HG02610 (cell line): ENCODE measurements around the gene SMYD2.

ENCODE experiments used
- ATAC-seq: cut with Tn5 transposase; IDR thresholded peaks from one replicate; pipeline ENCODE4 v1.9.1; 2021; ENCODE audit warnings: mild to moderate bottlenecking, moderate library complexity; ENCODE audit not compliant: unreplicated experiment

The SMYD2 gene, protein sequence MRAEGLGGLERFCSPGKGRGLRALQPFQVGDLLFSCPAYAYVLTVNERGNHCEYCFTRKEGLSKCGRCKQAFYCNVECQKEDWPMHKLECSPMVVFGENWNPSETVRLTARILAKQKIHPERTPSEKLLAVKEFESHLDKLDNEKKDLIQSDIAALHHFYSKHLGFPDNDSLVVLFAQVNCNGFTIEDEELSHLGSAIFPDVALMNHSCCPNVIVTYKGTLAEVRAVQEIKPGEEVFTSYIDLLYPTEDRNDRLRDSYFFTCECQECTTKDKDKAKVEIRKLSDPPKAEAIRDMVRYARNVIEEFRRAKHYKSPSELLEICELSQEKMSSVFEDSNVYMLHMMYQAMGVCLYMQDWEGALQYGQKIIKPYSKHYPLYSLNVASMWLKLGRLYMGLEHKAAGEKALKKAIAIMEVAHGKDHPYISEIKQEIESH

DNA sequence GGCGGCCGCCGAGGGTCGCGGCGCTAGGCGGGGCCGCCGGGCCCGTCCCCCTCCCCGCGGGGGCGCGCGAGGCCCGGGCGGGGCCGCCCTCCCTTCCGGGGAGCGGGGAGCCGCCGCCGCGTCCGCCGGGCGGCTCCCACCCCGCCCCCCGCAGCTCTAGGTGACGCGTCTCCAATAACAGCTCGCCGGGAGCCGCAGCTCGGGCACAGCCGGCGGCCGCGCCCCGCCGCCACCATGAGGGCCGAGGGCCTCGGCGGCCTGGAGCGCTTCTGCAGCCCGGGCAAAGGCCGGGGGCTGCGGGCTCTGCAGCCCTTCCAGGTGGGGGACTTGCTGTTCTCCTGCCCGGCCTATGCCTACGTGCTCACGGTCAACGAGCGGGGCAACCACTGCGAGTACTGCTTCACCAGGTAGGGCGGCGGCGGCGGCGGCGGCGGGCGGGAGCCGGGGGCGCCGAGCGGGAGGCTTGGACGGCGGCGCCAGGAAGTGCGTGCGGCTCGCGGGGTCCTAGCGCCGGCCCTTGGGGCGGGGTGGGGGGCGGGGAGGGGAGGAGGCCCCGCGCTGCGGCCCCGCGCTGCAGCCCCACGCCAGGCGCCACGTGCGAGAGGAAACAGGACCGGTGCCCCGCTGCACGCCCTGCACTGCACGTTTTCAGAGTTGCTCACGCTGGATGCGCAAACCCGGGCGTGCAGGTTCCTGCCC is at the start of gene SMYD2:
SMYD2 (plus strand) TSS at position 139 of the 699 bp plus-strand sequence; CDS start at position 235, 96 bp downstream.
- ATAC-seq = peak; percentile 69

DNA sequence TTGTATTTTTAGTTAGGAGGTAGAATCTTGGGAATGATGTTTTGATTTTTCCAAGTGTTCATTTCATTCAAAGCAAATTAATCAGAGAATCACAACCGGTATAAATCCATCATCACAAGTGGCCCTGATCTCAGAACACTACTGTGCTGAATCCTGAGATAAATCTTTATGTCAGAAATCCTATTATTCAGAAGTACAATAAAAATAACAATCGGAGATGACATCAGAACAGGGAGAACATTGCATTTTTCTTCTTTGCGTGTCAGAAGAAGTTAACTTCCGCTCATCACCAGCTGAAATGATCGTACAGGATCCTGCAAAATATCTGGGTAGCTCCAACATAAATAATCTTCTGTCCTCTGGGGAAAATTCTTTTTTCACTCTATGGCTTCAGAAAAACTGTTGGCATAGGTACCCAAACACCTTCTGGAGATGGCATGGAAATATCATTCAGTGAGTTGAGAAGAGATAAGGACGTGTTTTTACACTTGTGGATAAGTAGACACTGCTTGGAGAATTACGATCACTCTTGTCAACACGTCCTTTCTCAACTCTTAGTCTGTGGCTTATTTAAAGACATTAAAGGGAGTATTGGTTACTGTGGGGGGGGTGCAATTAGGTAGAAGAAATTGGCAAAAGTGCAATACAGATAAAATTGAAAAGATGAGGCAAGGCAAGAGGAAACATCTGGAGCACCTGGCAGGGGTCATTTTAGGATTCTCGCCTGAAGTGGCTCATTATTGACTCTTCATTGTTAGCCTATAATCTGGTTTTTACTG is 46.9 kb upstream of the SMYD2 start:
- no peak for ATAC-seq

DNA sequence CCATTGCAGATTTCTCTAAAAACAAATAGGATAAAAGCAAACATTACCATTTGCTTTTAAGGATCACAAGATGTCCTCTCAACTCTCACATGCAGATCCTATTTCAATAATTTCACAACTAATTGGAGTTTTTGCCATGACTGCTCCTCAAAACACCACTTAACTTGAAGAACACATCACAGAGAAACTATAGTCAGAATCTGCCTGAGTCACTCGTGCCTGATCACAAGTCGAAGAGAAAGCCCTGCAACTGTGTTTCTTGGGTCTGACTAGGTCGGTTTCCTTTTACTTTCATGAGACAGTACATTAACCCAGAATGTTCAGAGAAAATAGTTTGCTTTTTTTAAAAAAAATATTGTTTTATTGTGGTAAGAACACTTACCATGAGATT is 46.3 kb upstream of the SMYD2 start:
- ATAC-seq = no peak

GRCh38 chr1:214236477-214236876 is 44.5 kb upstream of the SMYD2 start:
- no peak for ATAC-seq

DNA sequence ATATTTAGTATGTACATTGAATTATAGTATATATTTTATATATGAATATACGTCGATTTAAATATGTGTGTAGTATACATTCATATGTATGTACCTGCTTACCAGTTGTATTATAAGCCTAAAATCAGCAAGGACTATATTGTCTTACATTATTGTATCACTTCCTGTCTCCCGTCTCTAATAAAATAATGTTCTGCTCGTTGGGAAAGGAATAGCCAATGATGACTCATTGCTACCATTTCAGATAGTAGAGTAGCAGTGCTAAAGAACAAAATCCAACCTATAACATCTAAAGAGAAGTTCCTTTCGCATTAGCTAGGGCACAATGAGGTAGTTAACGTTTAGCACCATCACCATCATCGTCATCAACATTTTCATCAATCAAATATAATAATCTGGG is 39.9 kb upstream of the SMYD2 start:
- no peak for ATAC-seq

DNA sequence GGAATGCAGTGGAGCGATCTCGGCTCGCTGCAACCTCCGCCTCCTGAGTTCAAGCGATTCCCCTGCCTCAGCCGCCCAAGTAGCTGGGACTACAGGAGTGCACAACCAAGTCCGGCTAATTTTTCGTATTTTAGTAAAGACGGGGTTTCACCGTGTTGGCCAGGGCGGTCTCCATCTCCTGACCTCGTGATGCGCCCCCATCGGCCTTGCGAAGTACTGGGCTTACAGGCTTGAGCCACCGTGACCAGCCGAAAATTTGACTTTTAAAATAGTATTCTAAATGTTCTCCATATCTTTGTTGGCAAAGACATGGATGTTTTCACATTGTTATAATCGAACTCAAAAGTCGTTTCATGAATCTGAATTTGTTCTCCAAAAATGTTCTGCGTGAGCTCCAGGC is 36.7 kb upstream of the SMYD2 start:
- no peak for ATAC-seq

GRCh38 chr1:214244841-214245240 is 36.1 kb upstream of the SMYD2 start:
- ATAC-seq = no peak

DNA sequence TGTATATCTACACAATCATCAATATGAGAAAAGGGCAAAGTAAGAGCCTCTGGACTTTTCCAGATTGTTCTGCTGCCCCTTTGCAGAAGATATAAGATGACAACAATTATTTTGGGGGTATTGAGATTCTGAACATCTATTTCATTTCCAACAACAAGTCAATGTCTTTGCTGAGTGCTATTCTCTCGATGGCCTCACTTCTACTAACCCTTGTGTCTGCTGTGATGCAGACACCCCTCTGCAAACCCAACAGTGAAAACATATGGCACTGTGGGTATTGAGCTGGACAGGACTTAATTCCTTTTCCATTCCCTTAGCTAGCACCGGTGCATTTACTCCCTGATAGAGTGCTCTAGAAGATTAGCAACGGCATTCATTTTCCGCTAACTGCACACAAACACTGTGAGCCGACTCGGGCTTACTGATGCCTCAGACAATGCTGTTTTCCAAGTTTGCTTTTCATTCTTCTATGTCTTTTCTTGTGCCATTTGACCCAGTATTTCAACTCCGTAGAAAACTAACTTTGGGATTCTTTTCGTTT is 33.4 kb upstream of the SMYD2 start:
- no peak for ATAC-seq

- no peak for ATAC-seq
These were observed 32.5 kb upstream of the SMYD2 start for GRCh38 chr1:214248311-214249085.

DNA sequence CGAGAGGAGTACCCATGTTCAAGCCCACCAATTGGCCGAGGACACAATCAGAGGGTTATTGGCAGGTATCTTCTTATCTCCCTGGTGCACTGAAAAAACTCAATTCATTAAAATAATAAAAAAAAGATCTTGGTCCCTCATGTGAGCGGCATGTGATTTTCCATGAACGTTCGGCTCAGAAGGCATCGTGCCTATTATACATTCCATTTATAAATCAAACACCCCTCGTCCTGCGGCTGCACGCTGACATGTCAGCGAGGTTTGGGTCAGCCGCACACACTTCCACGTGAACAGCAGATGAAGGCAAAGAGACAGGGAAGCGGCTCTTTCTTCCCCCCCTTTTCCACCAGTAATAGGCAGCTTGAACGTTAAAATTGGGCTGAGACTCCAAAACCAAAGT is 31.3 kb upstream of the SMYD2 start:
- no peak for ATAC-seq

GRCh38 chr1:214251354-214251753 is 29.6 kb upstream of the SMYD2 start:
- ATAC-seq = no peak

DNA sequence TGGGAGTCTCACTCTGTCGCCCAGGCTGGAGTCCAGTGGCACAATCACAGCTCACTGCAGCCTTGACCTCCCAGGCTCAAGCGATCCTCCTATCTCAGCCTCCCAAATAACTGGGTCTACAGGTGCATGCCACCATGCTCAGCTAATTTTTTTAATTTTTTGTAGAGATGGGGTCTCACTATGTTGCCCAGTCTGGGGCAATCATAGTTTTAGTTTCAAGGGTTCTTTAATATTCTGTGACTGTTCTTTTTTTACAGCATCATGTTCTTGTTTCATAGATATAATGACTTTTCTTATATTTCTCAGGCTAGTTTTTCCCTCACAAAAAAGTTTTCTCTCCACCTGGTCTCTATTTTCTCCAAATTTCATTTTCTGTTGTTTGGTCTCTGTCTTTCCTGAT is 25.4 kb upstream of the SMYD2 start:
- ATAC-seq = no peak

GRCh38 chr1:214259353-214259977 is 21.5 kb upstream of the SMYD2 start:
- peak; percentile 81 for ATAC-seq

GRCh38 chr1:214260561-214261205 is 20.3 kb upstream of the SMYD2 start:
- ATAC-seq = no peak

GRCh38 chr1:214261206-214262123 is 19.5 kb upstream of the SMYD2 start:
- peak; percentile 86 for ATAC-seq

GRCh38 chr1:214264196-214264595 is 16.8 kb upstream of the SMYD2 start:
- no peak for ATAC-seq

DNA sequence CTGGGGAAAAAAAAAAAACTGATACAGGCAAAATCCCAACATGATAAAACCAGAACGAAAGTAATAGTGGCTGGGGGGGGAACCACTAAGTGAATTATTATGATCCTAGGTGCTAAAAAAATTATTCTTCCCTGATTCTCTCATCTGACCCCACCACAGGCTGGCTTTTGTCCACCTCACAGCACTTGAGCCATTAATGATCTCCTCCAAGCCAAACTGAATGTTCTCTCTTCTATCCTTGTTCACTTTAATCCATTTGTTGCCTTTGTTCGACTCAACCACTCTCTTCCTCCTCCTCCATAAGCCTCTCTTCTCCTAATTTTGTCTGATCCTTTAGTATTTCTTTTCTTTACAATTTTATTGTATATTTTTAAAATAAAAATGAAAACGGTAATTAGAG is 16.0 kb upstream of the SMYD2 start:
- no peak for ATAC-seq

DNA sequence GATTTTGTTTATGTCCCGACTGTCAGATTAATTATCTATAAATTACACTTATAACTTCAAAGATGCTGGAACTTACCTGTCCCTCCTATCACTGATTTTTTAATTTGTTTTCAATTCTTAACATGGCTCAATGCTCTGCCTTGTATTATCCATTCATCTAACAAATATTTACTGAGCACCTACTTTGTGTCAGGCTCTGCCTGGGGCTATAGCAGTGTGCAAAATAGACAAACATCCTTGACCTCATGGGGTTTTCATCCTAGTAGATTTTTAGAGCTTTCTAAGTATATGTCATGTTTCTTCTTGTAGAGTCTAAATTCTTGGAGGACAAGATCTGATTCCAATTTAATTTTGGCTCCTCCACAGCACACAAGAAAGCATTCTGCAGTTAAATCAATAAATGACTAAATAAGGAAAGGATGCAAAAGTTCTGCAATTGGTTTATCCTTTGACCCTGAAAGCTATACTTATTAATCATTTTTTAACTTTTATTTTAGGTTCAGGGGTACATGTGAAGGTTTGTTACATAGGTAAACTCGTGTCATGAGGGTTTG is 10.8 kb upstream of the SMYD2 start:
- no peak for ATAC-seq
